Stomach (tissue), 9 donors: ENCODE results near the gene ABCB1. TPM values are rescaled to one million over a fixed set of nuclear protein-coding genes. Genes with fewer than 3 reads are reported as not detected.
"Not testable (repeated sequence)": the region's sequence is repeated elsewhere in the genome, so short reads cannot be mapped to it uniquely, and the experiment has no call there.

ENCODE experiments used
- DNase-seq, 2 donors: peaks; one replicate each; pipeline versions ENCODE4 v3.0.0 to v3.0.0-alpha.2; 2013 to 2019
- H3K27ac ChIP-seq, 5 donors: fragments of 200-600 bp in 4 of 5; sonication (generic) in 4 of 5; one replicate each; pipeline ENCODE4 v1.5.1; 2013 to 2019; ENCODE audit warnings: mild to moderate bottlenecking in 1 of 5, moderate library complexity in 1 of 5
- H3K27me3 ChIP-seq, 3 donors: fragments of 200-600 bp; sonication (generic); one replicate each; pipeline ENCODE4 v1.5.1; 2017 to 2019; ENCODE audit warnings: mixed run types in 1 of 3
- H3K36me3 ChIP-seq, 4 donors: fragments of 200-600 bp; sonication (generic); 1 replicate in 3 of 4; 2 replicates in 1 of 4; pipeline ENCODE4 v1.5.1; 2016 to 2019
- H3K4me1 ChIP-seq, 4 donors: fragments of 200-600 bp; sonication (generic); one replicate each; pipeline ENCODE4 v1.5.1; 2016 to 2019
- H3K4me3 ChIP-seq, 4 donors: fragments of 200-600 bp; sonication (generic) in 3 of 4; one replicate each; pipeline ENCODE4 v1.5.1; 2016 to 2019; ENCODE audit warnings: mild to moderate bottlenecking in 1 of 4
- H3K9me3 ChIP-seq, 4 donors: fragments of 200-600 bp; sonication (generic); one replicate each; pipeline ENCODE4 v1.5.1; 2016 to 2019
- EP300 ChIP-seq: sonication (generic); formaldehyde crosslinking; IDR thresholded peaks from one replicate; pipeline ENCODE4 v1.6.1; 2017; ENCODE audit warnings: antibody characterized with exemption
- POLR2A ChIP-seq, 4 donors: fragments of 450-650 bp; IDR thresholded peaks; one replicate each; pipeline ENCODE4 v1.6.1; 2016; ENCODE audit warnings: antibody characterized with exemption in 4 of 4, control low read depth in 2 of 4, mild to moderate bottlenecking in 1 of 4, moderate library complexity in 1 of 4
- POLR2AphosphoS5 ChIP-seq, 3 donors: sonication (generic); formaldehyde crosslinking; IDR thresholded peaks; one replicate each; pipeline ENCODE4 v1.6.1; 2016; ENCODE audit warnings: antibody characterized with exemption in 3 of 3
- WGBS, 5 donors: extraction: QIAGEN DNeasy Blood & Tissue Kit in 3 of 5; methylation state at CpG; one replicate each; pipeline versions ENCODE4 v1.1.5 to v1.1.7; 2013 to 2018; 5-methylcytosine and 5-hydroxymethylcytosine counted together
- intact Hi-C: fragments of 100-400 bp; cut with DNase I; formaldehyde crosslinking; loops from one replicate; pipeline ENCODE4 v1.15.1; 2023; ENCODE audit warnings: low total_unique reads
- polyA plus RNA-seq, 3 donors: library from polyadenylated mRNA; stranded (reverse); fragments of 200-250 nt; gene quantifications; one replicate each; pipeline ENCODE4 v1.2.3, GENCODE V29; 2013
- total RNA-seq, 5 donors: library from RNA; depleted of rRNA; stranded (reverse); fragments of >200 nt; gene quantifications; one replicate each; pipeline versions ENCODE4 v1.1.0 to v1.2.3, GENCODE V29; 2014 to 2016
- TF ChIP-seq, protein P1 (sequence below), 7 experiments: fragments of 450-650 bp in 4 of 7; fragments of 200-600 bp in 3 of 7; sonication (generic) in 3 of 7; IDR thresholded peaks; one replicate each; pipeline ENCODE4 v1.5.1; 2016 to 2019; ENCODE audit warnings: antibody characterized with exemption in 7 of 7, control low read depth in 2 of 7, mild to moderate bottlenecking in 1 of 7
- donor health status: healthy with polysubstance abuse.
- donor health status: Bipolar disorder and iron deficiency.
- donor health status: healthy.

Gene ABCB1
- total and polyA plus RNA-seq, 8 donors: 0.45 to 10.6 (median 1.7) TPM; not detected in 1

DNA sequence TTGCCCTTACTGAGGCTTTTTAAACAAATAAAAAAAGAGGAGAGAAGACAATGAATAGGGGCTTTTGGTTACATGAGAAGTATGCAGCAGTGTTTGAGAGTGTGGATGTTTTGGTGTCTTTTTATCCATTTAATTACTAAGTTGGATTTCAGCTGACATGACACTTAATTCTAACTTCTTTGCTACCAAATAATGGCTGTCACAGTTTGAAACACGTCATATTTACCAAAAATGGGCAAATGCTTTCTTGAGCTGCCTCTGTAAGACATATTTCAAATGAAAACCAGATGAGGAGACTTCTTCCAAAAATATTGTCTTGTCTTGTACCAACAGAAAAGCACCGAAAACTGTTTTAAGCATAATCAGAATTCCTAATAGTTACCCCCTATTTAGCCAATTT lies 129.2 kb downstream of the ABCB1 start:
- DNase-seq: no peak
- intact Hi-C loops: no loop called here
- 84 to 92% (median 88%) methylated on average over 2 of the region's 2 CpGs for WGBS, 5 donors
- TF ChIP-seq EP300: no peak
- TF ChIP-seq POLR2A (IDR thresholded peaks at IDR 0.05): no peak
- TF ChIP-seq POLR2AphosphoS5 (IDR thresholded peaks at IDR 0.05): no peak
- TF ChIP-seq, protein P1, sequence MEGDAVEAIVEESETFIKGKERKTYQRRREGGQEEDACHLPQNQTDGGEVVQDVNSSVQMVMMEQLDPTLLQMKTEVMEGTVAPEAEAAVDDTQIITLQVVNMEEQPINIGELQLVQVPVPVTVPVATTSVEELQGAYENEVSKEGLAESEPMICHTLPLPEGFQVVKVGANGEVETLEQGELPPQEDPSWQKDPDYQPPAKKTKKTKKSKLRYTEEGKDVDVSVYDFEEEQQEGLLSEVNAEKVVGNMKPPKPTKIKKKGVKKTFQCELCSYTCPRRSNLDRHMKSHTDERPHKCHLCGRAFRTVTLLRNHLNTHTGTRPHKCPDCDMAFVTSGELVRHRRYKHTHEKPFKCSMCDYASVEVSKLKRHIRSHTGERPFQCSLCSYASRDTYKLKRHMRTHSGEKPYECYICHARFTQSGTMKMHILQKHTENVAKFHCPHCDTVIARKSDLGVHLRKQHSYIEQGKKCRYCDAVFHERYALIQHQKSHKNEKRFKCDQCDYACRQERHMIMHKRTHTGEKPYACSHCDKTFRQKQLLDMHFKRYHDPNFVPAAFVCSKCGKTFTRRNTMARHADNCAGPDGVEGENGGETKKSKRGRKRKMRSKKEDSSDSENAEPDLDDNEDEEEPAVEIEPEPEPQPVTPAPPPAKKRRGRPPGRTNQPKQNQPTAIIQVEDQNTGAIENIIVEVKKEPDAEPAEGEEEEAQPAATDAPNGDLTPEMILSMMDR (IDR thresholded peaks at IDR 0.05): no peak
- no peaks in the 10 kb centered on the region for H3K36me3 ChIP-seq
- H3K4me1 ChIP-seq: peaks cover 5 to 24% (median 13%) of the 10 kb centered on the region in 4 donors
- no peak overlapping the region for H3K4me3 ChIP-seq
- no peak overlapping the region for H3K27ac ChIP-seq
- no peaks in the 10 kb centered on the region for H3K9me3 ChIP-seq
- H3K27me3 ChIP-seq: peaks cover 0 to 20% (median 13%) of the 10 kb centered on the region in 3 donors

DNA sequence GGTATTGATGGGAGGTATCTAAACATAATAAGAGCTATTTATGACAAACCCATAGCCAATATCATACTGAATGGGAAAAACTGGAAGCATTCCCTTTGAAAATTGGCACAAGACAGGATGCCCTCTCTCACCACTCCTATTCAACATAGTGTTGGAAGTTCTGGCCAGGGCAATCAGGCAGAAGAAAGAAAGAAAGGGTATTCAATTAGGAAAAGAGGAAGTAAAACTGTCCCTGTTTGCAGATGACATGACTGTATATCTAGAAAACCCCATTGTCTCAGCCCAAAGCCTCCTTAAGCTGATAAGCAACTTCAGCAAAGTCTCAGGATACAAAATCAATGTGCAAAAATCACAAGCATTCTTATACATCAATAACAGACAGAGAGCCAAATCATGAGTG lies 131.5 kb downstream of the ABCB1 start:
- H3K4me1 ChIP-seq, H3K27ac ChIP-seq, H3K27me3 ChIP-seq: not testable (repeated sequence)

DNA sequence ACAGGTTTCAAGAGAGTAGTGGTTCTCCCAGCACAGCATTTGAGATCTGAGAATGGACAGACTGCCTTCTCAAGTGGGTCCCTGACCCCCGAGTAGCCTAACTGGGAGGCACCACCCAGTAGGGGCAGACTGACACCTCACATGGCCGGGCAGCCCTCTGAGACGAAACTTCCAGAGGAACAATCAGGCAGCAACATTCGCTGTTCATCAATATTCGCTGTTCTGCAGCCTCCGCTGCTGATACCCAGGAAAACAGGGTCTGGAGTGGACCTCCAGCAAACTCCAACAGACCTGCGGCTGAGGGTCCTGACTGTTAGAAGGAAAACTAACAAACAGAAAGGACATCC lies 135.2 kb downstream of the ABCB1 start:
- peak overlapping the region in 1 of 4 donors; percentile 32 for H3K4me3 ChIP-seq
- intact Hi-C loops, DNase-seq, H3K4me1 ChIP-seq, H3K27ac ChIP-seq, H3K9me3 ChIP-seq, H3K27me3 ChIP-seq, H3K36me3 ChIP-seq: not testable (repeated sequence)
- 68 to 75% (median 70%) methylated on average over 4 to 7 of the region's 7 CpGs for WGBS, 5 donors

More for the DNA sequence above, 131.5 kb downstream of the ABCB1 start:
- H3K4me3 ChIP-seq, DNase-seq, H3K9me3 ChIP-seq, intact Hi-C loops, H3K36me3 ChIP-seq: not testable (repeated sequence)

DNA sequence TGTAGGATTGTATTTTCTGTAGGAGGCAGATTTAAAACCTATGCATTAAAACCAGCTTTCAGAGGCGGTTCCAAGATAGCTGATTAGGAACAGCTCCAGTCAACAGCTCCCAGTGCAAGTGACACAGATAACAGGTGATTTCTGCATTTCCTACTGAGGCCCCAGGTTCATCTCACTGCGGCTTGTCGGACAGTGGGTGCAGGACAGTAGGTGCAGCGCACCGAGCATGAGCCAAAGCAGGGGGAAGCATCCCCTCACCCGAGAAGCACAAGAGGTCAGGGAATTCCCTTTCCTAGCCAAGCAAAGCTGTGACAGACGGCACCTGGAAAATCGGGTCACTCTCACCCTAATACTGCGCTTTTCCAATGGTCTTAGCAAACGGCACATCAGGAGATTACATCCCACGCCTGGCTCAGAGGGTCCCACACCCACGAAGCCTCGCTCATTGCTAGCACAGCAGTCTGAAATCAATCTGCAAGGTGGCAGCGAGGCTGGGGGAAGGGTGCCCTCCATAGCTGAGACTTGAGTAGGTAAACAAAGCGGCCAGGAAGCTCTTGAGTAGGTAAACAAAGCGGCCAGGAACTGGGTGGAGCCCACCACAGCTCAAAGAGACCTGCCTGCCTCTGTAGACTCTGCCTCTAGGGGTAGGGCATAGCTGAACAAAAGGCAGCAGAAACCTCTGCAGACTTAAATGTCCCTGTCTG lies 135.7 kb downstream of the ABCB1 start:
- H3K27ac ChIP-seq, H3K36me3 ChIP-seq, H3K27me3 ChIP-seq, H3K4me1 ChIP-seq, H3K9me3 ChIP-seq, intact Hi-C loops: not testable (repeated sequence)
- TF ChIP-seq POLR2AphosphoS5 (IDR thresholded peaks at IDR 0.05): peak in 1 of 3 donors; percentile 6
- H3K4me3 ChIP-seq: peak overlapping the region in 3 of 4 donors; percentile 7 to 32 (median 28)
- 24 to 50% (median 43%) methylated on average over 15 to 16 of the region's 16 CpGs for WGBS, 5 donors
- DNase-seq: peak; percentile 47 to 83

DNA sequence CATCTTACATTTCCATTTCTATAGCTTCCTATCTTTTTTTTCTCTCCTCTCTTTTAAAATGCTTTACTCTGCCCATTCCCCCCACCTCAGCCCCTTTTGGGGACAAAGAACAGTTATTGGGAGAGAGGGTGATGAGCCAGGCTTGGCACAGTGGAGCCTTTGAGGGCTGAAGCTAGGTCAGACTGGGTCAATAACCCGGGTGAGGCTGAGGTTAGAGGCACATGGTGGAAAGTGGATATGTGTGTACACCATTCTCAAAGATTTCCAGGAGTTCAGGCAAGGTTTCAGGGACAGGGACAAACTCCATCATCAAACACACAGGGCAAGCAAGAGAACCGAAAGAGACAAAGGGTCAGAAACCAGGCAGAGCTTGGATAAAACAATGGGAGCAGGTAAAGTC lies 136.7 kb downstream of the ABCB1 start:
- TF ChIP-seq POLR2A (IDR thresholded peaks at IDR 0.05): no peak
- TF ChIP-seq POLR2AphosphoS5 (IDR thresholded peaks at IDR 0.05): no peak
- TF ChIP-seq, protein P1 (IDR thresholded peaks at IDR 0.05): no peak
- no peak for TF ChIP-seq EP300
- Histone ChIP-seq H3K4me3 (no peak overlapping the region), H3K9me3 (no peaks in the 10 kb centered on the region), H3K36me3 (no peaks in the 10 kb centered on the region), H3K27me3 (no peaks in the 10 kb centered on the region), H3K27ac (no peak overlapping the region), H3K4me1 (peaks cover 0 to 9% (median 5%) of the 10 kb centered on the region in 4 donors)
- WGBS, 5 donors: 72 to 81% (median 79%) methylated on average over 2 of the region's 2 CpGs
- intact Hi-C loops: no loop called here
- no peak for DNase-seq

DNA sequence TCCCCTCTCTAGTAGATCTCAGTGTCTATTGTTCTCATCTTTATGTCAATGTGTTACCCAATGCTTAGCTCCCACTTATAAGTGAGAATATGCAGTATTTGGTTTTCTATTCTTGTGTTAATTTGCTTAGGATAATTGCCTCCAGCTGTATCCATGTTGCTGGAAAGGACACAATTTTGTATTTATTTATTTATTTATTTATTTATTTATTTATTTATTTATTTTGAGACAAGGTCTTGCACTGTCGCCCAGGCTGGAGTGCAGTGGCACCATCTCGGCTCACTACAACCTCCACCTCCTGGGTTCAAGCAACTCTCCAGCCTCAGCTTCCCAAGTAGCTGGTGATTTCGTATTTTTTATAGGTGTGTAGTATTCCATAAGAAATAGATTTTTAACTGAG lies 140.2 kb downstream of the ABCB1 start:
- H3K27ac ChIP-seq, DNase-seq, H3K27me3 ChIP-seq, H3K9me3 ChIP-seq, H3K4me1 ChIP-seq, intact Hi-C loops, H3K36me3 ChIP-seq, H3K4me3 ChIP-seq: not testable (repeated sequence)
- 88 to 96% (median 95%) methylated on average over 3 of the region's 3 CpGs for WGBS, 5 donors
